ENCODE measurements around the gene NID2.

GRCh38 chr14:52048116-52048515, 20.7 kb downstream of the NID2 start:
- TF ChIP-seq CTCF (IDR thresholded peaks at IDR 0.05 in 4 of 5, conservative IDR thresholded peaks at IDR 0.05 in 1 of 5), result no peak
- no peak for TF ChIP-seq POLR2A (IDR thresholded peaks at IDR 0.05)

Measured in gastrocnemius medialis (tissue), 4 donors.